GM18867 (cell line): ENCODE results near the gene OSBP2.

Source experiments
- ATAC-seq: cut with Tn5 transposase; IDR thresholded peaks from one replicate; pipeline ENCODE4 v1.9.1; 2021; ENCODE audit warnings: mild to moderate bottlenecking, moderate library complexity; ENCODE audit not compliant: unreplicated experiment

OSBP2 gene

GRCh38 chr22:30953206-30953605, 258.5 kb downstream of the OSBP2 start:
- no peak for ATAC-seq

- no peak for ATAC-seq
Observed at GRCh38 chr22:30955153-30955552, 260.5 kb downstream of the OSBP2 start.
